ENCODE measurements around the gene FGD6.

DNA sequence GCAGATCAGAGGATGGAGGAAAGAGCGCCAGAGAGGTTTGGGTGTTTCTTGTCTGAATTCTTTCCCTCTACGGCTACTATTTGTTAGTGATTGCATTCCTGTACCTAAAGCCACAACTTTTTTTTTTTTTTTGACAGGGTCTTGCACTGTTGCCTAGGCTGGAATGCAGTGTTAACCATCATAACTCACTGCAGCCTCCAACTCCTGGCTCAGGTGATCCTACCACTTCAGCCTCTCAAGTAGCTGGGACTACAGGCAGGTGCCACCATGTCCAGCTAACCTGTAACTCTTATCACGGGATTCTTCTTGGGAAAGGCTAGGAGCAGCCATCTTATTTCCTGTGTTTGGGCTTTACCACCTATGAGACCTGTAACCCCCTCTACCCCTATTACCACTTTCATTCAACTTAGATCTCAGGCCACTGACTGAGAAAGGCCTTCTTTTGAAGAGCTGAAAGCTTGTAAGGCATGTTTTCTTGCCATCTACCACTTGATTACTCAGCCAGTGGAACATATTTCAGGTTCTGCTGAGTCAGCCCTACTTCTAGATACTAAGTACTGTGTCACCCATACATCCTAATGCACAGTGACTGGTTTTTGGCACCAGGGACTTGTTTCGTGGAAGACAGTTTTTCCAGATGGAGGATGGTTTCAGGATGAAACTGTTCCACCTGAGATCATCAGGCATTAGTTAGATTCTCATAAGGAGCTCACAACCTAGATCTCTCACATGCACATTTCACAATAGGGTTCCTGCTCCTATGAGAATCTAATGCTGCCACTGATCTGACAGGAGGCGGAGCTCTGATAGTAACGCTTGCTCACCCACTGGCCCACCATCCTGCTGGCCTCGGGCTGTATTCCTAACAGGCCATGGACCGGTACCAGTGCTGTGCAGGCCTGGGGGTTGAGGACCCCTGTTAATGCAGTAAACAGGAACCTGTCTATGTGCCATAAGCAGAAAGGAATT, 7.2 kb upstream of the FGD6 start:
- TF ChIP-seq POU2F2 (IDR thresholded peaks at IDR 0.05; ENCODE audit: low read depth, low read length) (no peak), POLR2AphosphoS5 (IDR thresholded peaks at IDR 0.05; ENCODE audit: low read depth, low read length) (no peak), POLR2A (IDR thresholded peaks at IDR 0.05; ENCODE audit: low read depth, low read length) (no peak), SPI1 (IDR thresholded peaks at IDR 0.05; ENCODE audit: low read depth, low read length) (no peak), PAX5 (IDR thresholded peaks at IDR 0.05; ENCODE audit: insufficient read depth, low read length, severe bottlenecking) (no peak), TAF1 (IDR thresholded peaks at IDR 0.05; ENCODE audit: low read depth, low read length) (no peak)

All from GM12891 (cell line).